SK-N-SH (cell line): ENCODE measurements around the gene SMARCC1. TPM values are rescaled to one million over a fixed set of nuclear protein-coding genes. Genes with fewer than 3 reads are reported as not detected.

Experiments
- CTCF ChIA-PET: fragments of 300-600, 350-600 bp; formaldehyde crosslinking; extraction: SDS; loops from one replicate; lab custom pipeline; 2021; lab: Yijun Ruan, JAX
- POLR2A ChIA-PET: fragments of 350-600 bp; sonication (Branson Sonifier 250); formaldehyde crosslinking; extraction: SDS; loops from one replicate; lab custom pipeline; 2020; ENCODE audit warnings: antibody characterized with exemption, inconsistent platforms; lab: Yijun Ruan, JAX
- DNase-seq: peaks from one replicate; pipeline ENCODE4 v3.0.0; 2012
- H2AFZ ChIP-seq: fragments of 200-600 bp; sonication (generic); 2 replicates; pipeline ENCODE4 v1.8.1; 2016; ENCODE audit warnings: antibody characterized with exemption, mild to moderate bottlenecking, low read depth
- H3F3A ChIP-seq: fragments of 200-600 bp; sonication (generic); replicated peaks from 2 replicates; pipeline ENCODE3; 2016; ENCODE audit warnings: antibody characterized with exemption, mild to moderate bottlenecking; ENCODE audit not compliant: insufficient read depth
- H3K27ac ChIP-seq, 2 experiments: fragments of 200-500 bp in 1 of 2; fragments of 200-600 bp in 1 of 2; sonication (Bioruptor generic) in 1 of 2; sonication (generic), shearing (Covaris generic) in 1 of 2; 2 replicates each; pipeline versions ENCODE4 v1.5.1 to v1.6.1; 2014 to 2016; ENCODE audit warnings: low read depth in 2 of 2, inconsistent platforms in 1 of 2, low read length in 1 of 2, mild to moderate bottlenecking in 1 of 2, mixed read lengths in 1 of 2
- H3K27me3 ChIP-seq: fragments of 200-600 bp; sonication (generic), shearing (Covaris generic); 2 replicates; pipeline ENCODE4 v1.6.1; 2016; ENCODE audit warnings: mixed run types; ENCODE audit not compliant: insufficient read depth
- H3K36me3 ChIP-seq, 2 experiments: fragments of 200-500 bp in 1 of 2; fragments of 200-600 bp in 1 of 2; sonication (Bioruptor generic) in 1 of 2; sonication (generic) in 1 of 2; replicated peaks in 1 of 2; 2 replicates each; pipeline versions ENCODE3 to v1.5.1; 2014 to 2016; ENCODE audit warnings: low read length in 1 of 2, mild to moderate bottlenecking in 1 of 2; ENCODE audit not compliant: insufficient read depth in 2 of 2, control insufficient read depth in 1 of 2
- H3K4me1 ChIP-seq, 2 experiments: fragments of 200-500 bp in 1 of 2; fragments of 200-600 bp in 1 of 2; sonication (Bioruptor generic) in 1 of 2; sonication (generic), shearing (Covaris generic) in 1 of 2; 2 replicates each; pipeline versions ENCODE4 v1.5.1 to v1.6.1; 2014 to 2016; ENCODE audit warnings: low read depth in 1 of 2, low read length in 1 of 2, mixed run types in 1 of 2; ENCODE audit not compliant: insufficient read depth in 2 of 2, control insufficient read depth in 1 of 2
- H3K4me2 ChIP-seq: fragments of 200-600 bp; sonication (generic), shearing (Covaris generic); 2 replicates; pipeline ENCODE4 v1.6.1; 2017; ENCODE audit warnings: mixed run types
- H3K4me3 ChIP-seq, 2 experiments: fragments of 200-500 bp in 1 of 2; fragments of 200-600 bp in 1 of 2; sonication (Bioruptor generic) in 1 of 2; sonication (generic), shearing (Covaris generic) in 1 of 2; 2 replicates each; pipeline versions ENCODE4 v1.5.1 to v1.8.1; 2014 to 2016; ENCODE audit warnings: low read depth in 2 of 2, inconsistent platforms in 1 of 2, low read length in 1 of 2, mild to moderate bottlenecking in 1 of 2, mixed read lengths in 1 of 2, moderate library complexity in 1 of 2
- H3K79me2 ChIP-seq: fragments of 200-600 bp; sonication (generic); 2 replicates; pipeline ENCODE4 v1.8.1; 2017; ENCODE audit warnings: mild to moderate bottlenecking; ENCODE audit not compliant: insufficient read depth
- H3K9ac ChIP-seq: fragments of 200-600 bp; sonication (generic); 2 replicates; pipeline ENCODE4 v1.6.1; 2017; ENCODE audit warnings: mixed run types
- H3K9me2 ChIP-seq: fragments of 200-600 bp; sonication (generic); 2 replicates; pipeline ENCODE4 v1.6.1; 2017; ENCODE audit warnings: mixed run types
- H3K9me3 ChIP-seq: fragments of 200-600 bp; sonication (generic); 2 replicates; pipeline ENCODE4 v1.6.1; 2017; ENCODE audit warnings: mixed run types, mild to moderate bottlenecking, moderate library complexity
- H4K20me1 ChIP-seq: fragments of 200-600 bp; sonication (generic); 2 replicates; pipeline ENCODE4 v1.6.1; 2017; ENCODE audit warnings: mild to moderate bottlenecking, mixed run types; ENCODE audit not compliant: insufficient read depth
- EP300 ChIP-seq, 2 experiments: IDR thresholded peaks; 2 replicates each; pipeline versions ENCODE4 v1.4.0 to v1.6.1; 2012; ENCODE audit warnings: borderline replicate concordance in 1 of 2, low read depth in 1 of 2, low read length in 1 of 2
- EZH2phosphoT487 ChIP-seq: fragments of 200-600 bp; sonication (generic); IDR thresholded peaks from 2 replicates; pipeline ENCODE4 v1.6.1; 2017; ENCODE audit warnings: low read depth, mixed run types, mild to moderate bottlenecking, antibody characterized with exemption, moderate library complexity, borderline replicate concordance
- FOXM1 ChIP-seq: IDR thresholded peaks from 2 replicates; pipeline ENCODE4 v1.4.0; 2012; ENCODE audit warnings: low read depth, mild to moderate bottlenecking
- IRF3 ChIP-seq: fragments of 150-350 bp; IDR thresholded peaks from 2 replicates; pipeline ENCODE4 v1.6.1; 2016; ENCODE audit warnings: mild to moderate bottlenecking, low read depth, low read length
- NFIC ChIP-seq: IDR thresholded peaks from 2 replicates; pipeline ENCODE4 v1.4.0; 2012; ENCODE audit warnings: borderline replicate concordance
- PBX3 ChIP-seq: IDR thresholded peaks from 2 replicates; pipeline ENCODE4; 2012
- RXRA ChIP-seq: IDR thresholded peaks from 2 replicates; pipeline ENCODE4 v1.4.0; 2012; ENCODE audit warnings: low read depth, mild to moderate bottlenecking, borderline replicate concordance
- TEAD4 ChIP-seq: IDR thresholded peaks from 2 replicates; pipeline ENCODE4 v1.4.0; 2012; ENCODE audit warnings: mild to moderate bottlenecking, borderline replicate concordance; ENCODE audit not compliant: insufficient read depth
- WGBS: methylation state at CpG from one replicate; pipeline ENCODE4 v1.1.6; 2017; ENCODE audit warnings: low lambda C conversion rate; 5-methylcytosine and 5-hydroxymethylcytosine counted together
- polyA plus RNA-seq, 3 experiments: library from polyadenylated mRNA; depleted of rRNA; stranded (reverse); fragments of >200 nt; gene quantifications; 2 replicates each; pipeline ENCODE4 v1.2.3, GENCODE V29; 2012

Gene SMARCC1
- polyA plus RNA-seq, 1 of the 3 experiments (the other 2 are of a cell fraction) = 16.5 TPM

- H3K9me3 ChIP-seq = no peaks in the 10 kb centered on the region
- POLR2A ChIA-PET = no interaction called here
- H3K4me2 ChIP-seq = no peak overlapping the region
- WGBS = 100% methylated on average over 2 of the region's 2 CpGs
- TF ChIP-seq TEAD4 = no peak
- TF ChIP-seq IRF3 = no peak
- no peak for TF ChIP-seq PBX3
- no peak for TF ChIP-seq EZH2phosphoT487
- TF ChIP-seq, all 33 proteins: peak for 0
- no peak overlapping the region for H3K9ac ChIP-seq
- DNase-seq = no peak
- CTCF ChIA-PET = no interaction called here
- peaks cover 0 to 6% of the 10 kb centered on the region in 2 experiments; a peak in 1 of 4 replicates for H3K4me1 ChIP-seq
- H4K20me1 ChIP-seq = peaks cover 21% of the 10 kb centered on the region
- H3K79me2 ChIP-seq = peaks cover 10% of the 10 kb centered on the region; the same call in 1 of the 2 replicates
- no peak overlapping the region for H3K4me3 ChIP-seq
- H3F3A ChIP-seq = peaks cover 11% of the 10 kb centered on the region
- peaks cover 44 to 74% of the 10 kb centered on the region in 2 experiments for H3K36me3 ChIP-seq
- H2AFZ ChIP-seq = no peak overlapping the region
- H3K27ac ChIP-seq = no peak overlapping the region
- H3K27me3 ChIP-seq = no peaks in the 10 kb centered on the region
- no peaks in the 10 kb centered on the region for H3K9me2 ChIP-seq
Measured at GRCh38 chr3:47614788-47615187, 166.9 kb downstream of the SMARCC1 start.

GRCh38 chr3:47613722-47614121 lies 168.0 kb downstream of the SMARCC1 start:
- CTCF ChIA-PET = no interaction called here
- POLR2A ChIA-PET = no interaction called here

GRCh38 chr3:47612879-47613278 lies 168.8 kb downstream of the SMARCC1 start:
- DNase-seq = no peak
- no peaks in the 10 kb centered on the region for H3K27me3 ChIP-seq
- 66% methylated on average over 2 of the region's 2 CpGs for WGBS
- peaks cover 0 to 6% of the 10 kb centered on the region in 2 experiments; a peak in 1 of 4 replicates for H3K4me1 ChIP-seq
- TF ChIP-seq FOXM1 (no peak), RXRA (no peak), EP300 (IDR thresholded peaks at IDR 0.05; ENCODE audit: borderline replicate concordance in 1 of 2, low read depth in 1 of 2, low read length in 1 of 2) (no peak)
- TF ChIP-seq, all 33 proteins: peak for 0
- Histone ChIP-seq H2AFZ (no peak overlapping the region), H3K9me3 (no peaks in the 10 kb centered on the region), H3K27ac (no peak overlapping the region), H3K9ac (no peak overlapping the region), H3K9me2 (no peaks in the 10 kb centered on the region), H3K4me3 (no peak overlapping the region), H3K36me3 (peaks cover 58 to 68% of the 10 kb centered on the region in 2 experiments), H4K20me1 (peaks cover 21% of the 10 kb centered on the region), H3K4me2 (no peak overlapping the region), H3K79me2 (peaks cover 10% of the 10 kb centered on the region; the same call in 1 of the 2 replicates), H3F3A (peaks cover 11% of the 10 kb centered on the region)
- POLR2A ChIA-PET = no interaction called here
- CTCF ChIA-PET = no interaction called here

More at GRCh38 chr3:47613722-47614121, 168.0 kb downstream of the SMARCC1 start:
- Histone ChIP-seq H3K9me3 (no peaks in the 10 kb centered on the region), H3K27ac (no peak overlapping the region), H3K4me3 (no peak overlapping the region), H4K20me1 (peaks cover 21% of the 10 kb centered on the region), H2AFZ (no peak overlapping the region), H3K36me3 (peaks cover 53 to 71% of the 10 kb centered on the region in 2 experiments), H3K79me2 (peaks cover 10% of the 10 kb centered on the region; the same call in 1 of the 2 replicates), H3K27me3 (no peaks in the 10 kb centered on the region), H3K9ac (no peak overlapping the region), H3K4me1 (peaks cover 0 to 6% of the 10 kb centered on the region in 2 experiments; a peak in 1 of 4 replicates), H3F3A (peaks cover 11% of the 10 kb centered on the region), H3K9me2 (no peaks in the 10 kb centered on the region), H3K4me2 (no peak overlapping the region)
- no peak for TF ChIP-seq NFIC
- no peak for DNase-seq
- 89% methylated on average over 4 of the region's 4 CpGs for WGBS
